Osteocyte (in vitro differentiated cells): Measurements from ENCODE around the gene PTPRZ1. TPM values are rescaled to one million over a fixed set of nuclear protein-coding genes. Genes with fewer than 3 reads are reported as not detected.

Experiments used
- DNase-seq: peaks from one replicate; pipeline ENCODE4 v3.0.0; 2021; ENCODE audit warnings: mixed read lengths; ENCODE audit not compliant: unreplicated experiment; ENCODE audit errors: extremely low spot score
- H3K27ac Mint-ChIP-seq: one replicate; pipeline ENCODE4 v1.8.0; 2021; ENCODE audit warnings: mild to moderate bottlenecking, mixed read lengths; ENCODE audit not compliant: unreplicated experiment
- H3K27me3 Mint-ChIP-seq: one replicate; pipeline ENCODE4 v1.8.0; 2021; ENCODE audit warnings: mixed read lengths; ENCODE audit not compliant: unreplicated experiment
- H3K36me3 Mint-ChIP-seq: one replicate; pipeline ENCODE4 v1.8.0; 2021; ENCODE audit warnings: mixed read lengths; ENCODE audit not compliant: unreplicated experiment
- H3K4me1 Mint-ChIP-seq: one replicate; pipeline ENCODE4 v1.8.0; 2021; ENCODE audit warnings: mixed read lengths; ENCODE audit not compliant: unreplicated experiment
- H3K4me3 Mint-ChIP-seq: one replicate; pipeline ENCODE4 v1.8.0; 2021; ENCODE audit warnings: mild to moderate bottlenecking, moderate library complexity, mixed read lengths; ENCODE audit not compliant: unreplicated experiment
- H3K9me3 Mint-ChIP-seq: one replicate; pipeline ENCODE4 v1.8.0; 2021; ENCODE audit warnings: mixed read lengths; ENCODE audit not compliant: unreplicated experiment
- total RNA-seq: library from RNA; stranded (reverse); gene quantifications from 2 replicates; pipeline ENCODE4 v1.2.1, GENCODE V29; 2021
- TF ChIP-seq, protein P1 (sequence below): fragments of 200-600 bp; sonication (generic); IDR thresholded peaks from 2 replicates; pipeline ENCODE4 v1.5.0; 2021; ENCODE audit warnings: antibody characterized with exemption, mild to moderate bottlenecking, moderate library complexity

Gene PTPRZ1
- total RNA-seq, 1 donor from 2014 or later, result 0.38 TPM

DNA sequence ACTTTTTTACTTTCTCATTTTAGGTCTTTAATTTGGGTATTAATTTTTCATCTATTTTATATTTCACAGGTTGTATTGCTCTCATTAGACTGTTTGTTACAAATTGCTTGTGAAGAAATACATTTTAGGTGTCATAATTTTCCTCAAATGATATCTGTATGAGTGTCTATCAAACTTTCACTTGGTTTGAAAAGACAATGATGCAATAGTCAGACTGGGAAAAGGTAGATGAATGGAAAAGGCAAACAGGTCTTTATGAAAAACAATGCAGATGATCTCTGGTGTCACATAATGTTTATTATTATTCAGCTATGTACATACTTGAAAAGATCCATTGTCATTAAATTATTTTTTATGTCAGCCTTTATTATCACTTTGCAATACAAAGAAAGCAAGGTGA is 80.2 kb downstream of the PTPRZ1 start:
- Mint-ChIP-seq H3K27me3 (no peaks in the 10 kb centered on the region), H3K4me3 (no peak overlapping the region), H3K9me3 (no peaks in the 10 kb centered on the region), H3K36me3 (no peaks in the 10 kb centered on the region), H3K27ac (no peak overlapping the region), H3K4me1 (no peaks in the 10 kb centered on the region)
- DNase-seq, result no peak
- TF ChIP-seq, protein P1, sequence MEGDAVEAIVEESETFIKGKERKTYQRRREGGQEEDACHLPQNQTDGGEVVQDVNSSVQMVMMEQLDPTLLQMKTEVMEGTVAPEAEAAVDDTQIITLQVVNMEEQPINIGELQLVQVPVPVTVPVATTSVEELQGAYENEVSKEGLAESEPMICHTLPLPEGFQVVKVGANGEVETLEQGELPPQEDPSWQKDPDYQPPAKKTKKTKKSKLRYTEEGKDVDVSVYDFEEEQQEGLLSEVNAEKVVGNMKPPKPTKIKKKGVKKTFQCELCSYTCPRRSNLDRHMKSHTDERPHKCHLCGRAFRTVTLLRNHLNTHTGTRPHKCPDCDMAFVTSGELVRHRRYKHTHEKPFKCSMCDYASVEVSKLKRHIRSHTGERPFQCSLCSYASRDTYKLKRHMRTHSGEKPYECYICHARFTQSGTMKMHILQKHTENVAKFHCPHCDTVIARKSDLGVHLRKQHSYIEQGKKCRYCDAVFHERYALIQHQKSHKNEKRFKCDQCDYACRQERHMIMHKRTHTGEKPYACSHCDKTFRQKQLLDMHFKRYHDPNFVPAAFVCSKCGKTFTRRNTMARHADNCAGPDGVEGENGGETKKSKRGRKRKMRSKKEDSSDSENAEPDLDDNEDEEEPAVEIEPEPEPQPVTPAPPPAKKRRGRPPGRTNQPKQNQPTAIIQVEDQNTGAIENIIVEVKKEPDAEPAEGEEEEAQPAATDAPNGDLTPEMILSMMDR, result no peak

DNA sequence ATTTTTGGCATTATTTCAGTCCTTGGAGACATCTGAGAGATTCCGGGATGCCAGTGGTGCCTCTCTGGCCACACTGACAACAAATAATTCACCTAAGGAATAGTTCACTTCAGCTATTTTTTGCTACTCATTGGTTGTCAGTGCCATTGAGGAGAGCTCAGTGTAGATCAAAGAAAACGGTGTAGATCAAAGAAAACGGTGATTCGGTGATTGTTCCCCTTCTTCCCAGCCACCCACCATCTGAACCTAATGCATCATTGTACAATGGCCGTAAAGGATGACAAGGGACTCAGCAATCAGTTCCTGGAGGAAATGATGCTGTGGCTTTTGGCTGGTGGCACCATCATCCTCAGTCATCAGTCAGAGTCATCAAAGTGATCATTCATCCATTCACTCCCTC is 80.6 kb downstream of the PTPRZ1 start:
- H3K4me3 Mint-ChIP-seq, result no peak overlapping the region
- TF ChIP-seq, protein P1, result no peak
- H3K36me3 Mint-ChIP-seq, result no peaks in the 10 kb centered on the region
- H3K4me1 Mint-ChIP-seq, result no peaks in the 10 kb centered on the region
- DNase-seq, result no peak
- no peaks in the 10 kb centered on the region for H3K27me3 Mint-ChIP-seq
- H3K9me3 Mint-ChIP-seq, result no peaks in the 10 kb centered on the region
- H3K27ac Mint-ChIP-seq, result no peak overlapping the region

DNA sequence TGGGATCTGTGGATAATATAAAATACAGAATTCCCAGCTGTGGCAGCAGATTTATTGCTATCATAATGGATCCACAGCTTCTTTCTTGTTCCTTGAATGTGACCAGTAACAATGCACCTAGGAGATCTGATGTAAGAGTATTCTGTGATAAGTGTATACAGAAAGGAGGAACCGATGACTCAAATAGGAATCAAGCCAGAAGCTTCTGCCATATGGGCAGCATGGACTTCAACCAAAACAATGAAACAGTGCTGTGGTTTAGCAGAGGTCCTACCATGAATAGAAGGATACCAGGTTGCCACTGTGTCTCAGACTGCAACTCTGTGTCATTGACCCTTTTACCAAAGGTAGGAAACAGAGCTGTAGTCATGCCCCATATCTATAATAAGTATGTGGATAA is 81.8 kb downstream of the PTPRZ1 start:
- no peak overlapping the region for H3K27ac Mint-ChIP-seq
- H3K9me3 Mint-ChIP-seq, result no peaks in the 10 kb centered on the region
- DNase-seq, result no peak
- TF ChIP-seq, protein P1, result no peak
- H3K4me3 Mint-ChIP-seq, result no peak overlapping the region
- no peaks in the 10 kb centered on the region for H3K4me1 Mint-ChIP-seq
- H3K27me3 Mint-ChIP-seq, result no peaks in the 10 kb centered on the region
- H3K36me3 Mint-ChIP-seq, result no peaks in the 10 kb centered on the region

DNA sequence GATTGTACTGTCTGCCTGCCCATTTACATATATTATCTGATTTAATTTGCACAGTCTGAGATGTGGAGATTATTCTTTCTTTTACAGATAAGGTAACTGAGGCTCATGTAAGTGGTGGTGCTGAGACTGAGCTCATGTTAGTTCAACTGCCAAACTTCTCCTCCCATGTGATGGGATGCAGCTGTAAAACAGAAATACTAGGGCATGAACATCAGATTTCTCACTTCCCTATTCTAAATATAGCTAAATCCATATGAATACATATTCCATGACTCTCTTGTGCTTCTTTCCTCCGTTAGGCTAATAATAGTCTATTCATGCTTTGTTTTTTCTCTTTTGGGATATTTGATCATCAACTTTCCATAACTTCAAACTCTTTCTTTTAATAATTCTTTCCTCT is 84.7 kb downstream of the PTPRZ1 start:
- DNase-seq, result no peak
- Mint-ChIP-seq H3K27ac (no peak overlapping the region), H3K27me3 (no peaks in the 10 kb centered on the region), H3K36me3 (no peaks in the 10 kb centered on the region), H3K4me3 (no peak overlapping the region), H3K9me3 (no peaks in the 10 kb centered on the region), H3K4me1 (peaks cover 9% of the 10 kb centered on the region)
- TF ChIP-seq, protein P1, result no peak

DNA sequence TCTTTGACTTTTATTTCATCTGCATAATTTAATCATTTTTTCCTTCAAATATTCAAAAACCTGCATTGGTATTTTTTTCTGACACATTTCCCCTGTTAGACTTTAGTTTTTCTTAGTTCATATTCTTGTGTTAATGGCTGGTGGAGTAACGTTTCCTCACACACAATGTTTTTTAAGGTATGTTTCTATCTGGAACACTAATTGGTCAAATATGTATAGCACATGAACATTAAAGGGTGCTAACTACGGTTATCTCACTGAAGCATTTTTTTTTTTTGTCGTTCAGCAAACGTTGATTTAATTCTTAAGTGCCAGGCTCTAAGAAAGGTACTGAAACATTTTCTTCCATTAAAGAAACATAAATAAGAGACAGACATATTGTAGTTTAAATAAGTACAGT is 87.7 kb downstream of the PTPRZ1 start:
- H3K27ac Mint-ChIP-seq, result no peak overlapping the region
- H3K27me3 Mint-ChIP-seq, result no peaks in the 10 kb centered on the region
- no peaks in the 10 kb centered on the region for H3K9me3 Mint-ChIP-seq
- H3K36me3 Mint-ChIP-seq, result no peaks in the 10 kb centered on the region
- H3K4me3 Mint-ChIP-seq, result no peak overlapping the region
- peaks cover 9% of the 10 kb centered on the region for H3K4me1 Mint-ChIP-seq
- TF ChIP-seq, protein P1, result no peak
- DNase-seq, result no peak
